ACC112 (cell line): ENCODE measurements around the gene PRAC2.

ENCODE experiments used
- H2AFZ ChIP-seq: fragments of 200-600 bp; sonication (generic); one replicate; pipeline ENCODE4 v1.6.0; 2017; ENCODE audit warnings: antibody characterized with exemption, low read length; ENCODE audit not compliant: unreplicated experiment
- H3K27ac ChIP-seq: fragments of 200-600 bp; sonication (generic); 2 replicates; pipeline ENCODE4 v1.5.1; 2014; ENCODE audit warnings: low read depth, mild to moderate bottlenecking, antibody characterized with exemption, low read length, moderate library complexity
- H3K27me3 ChIP-seq: fragments of 200-600 bp; sonication (generic); 2 replicates; pipeline ENCODE4 v1.6.1; 2014; ENCODE audit warnings: mild to moderate bottlenecking, antibody characterized with exemption, low read length, moderate library complexity, mixed read lengths; ENCODE audit not compliant: insufficient read depth
- H3K36me3 ChIP-seq: fragments of 200-600 bp; sonication (generic); 2 replicates; pipeline ENCODE4 v1.6.1; 2016; ENCODE audit warnings: mild to moderate bottlenecking, antibody characterized with exemption, low read length, moderate library complexity, mixed read lengths; ENCODE audit not compliant: insufficient read depth
- H3K4me1 ChIP-seq: fragments of 200-600 bp; sonication (generic); one replicate; pipeline ENCODE4 v1.6.1; 2016; ENCODE audit warnings: low read length, mixed read lengths; ENCODE audit not compliant: insufficient read depth, unreplicated experiment, control insufficient read depth
- H3K4me3 ChIP-seq: fragments of 200-600 bp; sonication (generic); 2 replicates; pipeline ENCODE4 v1.5.1; 2014; ENCODE audit warnings: mild to moderate bottlenecking, low read depth, low read length
- H3K79me2 ChIP-seq: fragments of 200-600 bp; sonication (generic); one replicate; pipeline ENCODE4 v1.6.0; 2016; ENCODE audit warnings: low read length; ENCODE audit not compliant: control insufficient read depth, unreplicated experiment, insufficient read depth

The PRAC2 gene

GRCh38 chr17:48728232-48729231, 5.5 kb downstream of the PRAC2 start, which contains the start of gene HOXB13:
Gene HOXB13 (minus strand): TSS chr17:48728750. CDS start chr17:48728593, 157 bp downstream.
- Histone ChIP-seq H2AFZ (no peak within 1 kb of the TSS), H3K36me3 (no peaks in the 10 kb centered on the region), H3K4me1 (no peaks in the 10 kb centered on the region), H3K27ac (no peak within 1 kb of the TSS), H3K4me3 (peak within 1 kb of the TSS; percentile 42), H3K27me3 (peaks cover 98% of the 10 kb centered on the region), H3K79me2 (no peaks in the 10 kb centered on the region)

- H3K36me3 ChIP-seq = no peaks in the 10 kb centered on the region
- H3K4me3 ChIP-seq = no peak overlapping the region
- peaks cover 99% of the 10 kb centered on the region for H3K27me3 ChIP-seq
- H2AFZ ChIP-seq = no peak overlapping the region
- no peak overlapping the region for H3K27ac ChIP-seq
- no peaks in the 10 kb centered on the region for H3K79me2 ChIP-seq
- H3K4me1 ChIP-seq = no peaks in the 10 kb centered on the region
Measured at GRCh38 chr17:48729335-48730239, 6.6 kb downstream of the PRAC2 start.

- H3K36me3 ChIP-seq = no peaks in the 10 kb centered on the region
- no peak overlapping the region for H3K4me3 ChIP-seq
- H3K27me3 ChIP-seq = peaks cover 99% of the 10 kb centered on the region
- H3K27ac ChIP-seq = no peak overlapping the region
- no peak overlapping the region for H2AFZ ChIP-seq
- no peaks in the 10 kb centered on the region for H3K4me1 ChIP-seq
- no peaks in the 10 kb centered on the region for H3K79me2 ChIP-seq
Measured at GRCh38 chr17:48730240-48730550, 7.2 kb downstream of the PRAC2 start.

GRCh38 chr17:48731355-48731754, 8.4 kb downstream of the PRAC2 start:
- no peak overlapping the region for H3K27ac ChIP-seq
- H3K4me3 ChIP-seq = no peak overlapping the region
- peaks cover 99% of the 10 kb centered on the region for H3K27me3 ChIP-seq

GRCh38 chr17:48732688-48733629, 10.0 kb downstream of the PRAC2 start:
- Histone ChIP-seq H3K27me3 (peaks cover 98% of the 10 kb centered on the region), H3K79me2 (no peaks in the 10 kb centered on the region), H3K27ac (no peak overlapping the region), H2AFZ (no peak overlapping the region), H3K4me1 (no peaks in the 10 kb centered on the region), H3K4me3 (no peak overlapping the region), H3K36me3 (no peaks in the 10 kb centered on the region)

More at GRCh38 chr17:48731355-48731754, 8.4 kb downstream of the PRAC2 start:
- Histone ChIP-seq H2AFZ (no peak overlapping the region), H3K4me1 (no peaks in the 10 kb centered on the region), H3K79me2 (no peaks in the 10 kb centered on the region), H3K36me3 (no peaks in the 10 kb centered on the region)

GRCh38 chr17:48733632-48734328, 10.8 kb downstream of the PRAC2 start:
- Histone ChIP-seq H3K36me3 (no peaks in the 10 kb centered on the region), H3K27ac (no peak overlapping the region), H3K4me1 (no peaks in the 10 kb centered on the region), H3K27me3 (peaks cover 98% of the 10 kb centered on the region), H3K79me2 (no peaks in the 10 kb centered on the region), H2AFZ (no peak overlapping the region), H3K4me3 (no peak overlapping the region)

GRCh38 chr17:48734333-48735061, 11.5 kb downstream of the PRAC2 start:
- no peak overlapping the region for H3K27ac ChIP-seq
- H3K36me3 ChIP-seq = no peaks in the 10 kb centered on the region
- peaks cover 98% of the 10 kb centered on the region for H3K27me3 ChIP-seq
- no peaks in the 10 kb centered on the region for H3K4me1 ChIP-seq
- no peak overlapping the region for H2AFZ ChIP-seq
- no peaks in the 10 kb centered on the region for H3K79me2 ChIP-seq
- no peak overlapping the region for H3K4me3 ChIP-seq

GRCh38 chr17:48735062-48735351, 12.0 kb downstream of the PRAC2 start:
- no peak overlapping the region for H3K27ac ChIP-seq

GRCh38 chr17:48737330-48738043, 14.5 kb downstream of the PRAC2 start:
- Histone ChIP-seq H3K27me3 (peaks cover 98% of the 10 kb centered on the region), H3K4me3 (no peak overlapping the region), H3K27ac (no peak overlapping the region), H3K4me1 (no peaks in the 10 kb centered on the region), H3K36me3 (no peaks in the 10 kb centered on the region), H3K79me2 (no peaks in the 10 kb centered on the region), H2AFZ (no peak overlapping the region)

More at GRCh38 chr17:48735062-48735351, 12.0 kb downstream of the PRAC2 start:
- H3K4me3 ChIP-seq = no peak overlapping the region
- no peak overlapping the region for H2AFZ ChIP-seq
- H3K36me3 ChIP-seq = no peaks in the 10 kb centered on the region
- no peaks in the 10 kb centered on the region for H3K79me2 ChIP-seq
- H3K4me1 ChIP-seq = no peaks in the 10 kb centered on the region
- H3K27me3 ChIP-seq = peaks cover 97% of the 10 kb centered on the region
